NCI-H2196 (cell line): Measurements from ENCODE around the gene KIF6.

Source experiments
- DNase-seq: peaks from one replicate; lab custom pipeline; 2025; ENCODE audit not compliant: unreplicated experiment; lab: John Stamatoyannopoulos, UW

The KIF6 gene

DNA sequence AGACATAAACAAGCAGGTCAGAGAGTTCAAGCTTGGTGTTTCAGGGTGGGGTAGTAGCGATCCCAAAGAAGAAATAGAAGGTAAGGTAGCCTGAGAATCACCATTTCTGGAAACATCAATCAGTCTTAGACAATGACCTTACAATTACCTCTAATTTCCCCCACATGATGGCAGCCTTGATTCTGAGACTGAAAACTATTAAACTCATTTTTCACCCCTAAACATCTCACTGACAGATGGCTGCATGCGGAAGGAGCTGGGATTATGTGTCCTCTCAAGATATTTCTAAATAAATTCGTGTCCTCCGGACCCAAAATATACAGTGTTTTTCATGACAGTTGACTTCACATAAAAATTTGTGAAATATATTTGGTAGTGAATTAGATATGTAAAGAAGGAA is 61.0 kb downstream of the KIF6 start:
- no peak for DNase-seq

GRCh38 chr6:39657355-39658135 is 67.7 kb downstream of the KIF6 start:
- DNase-seq = no peak

- DNase-seq = no peak
Measured at GRCh38 chr6:39654121-39654520, 71.1 kb downstream of the KIF6 start.

DNA sequence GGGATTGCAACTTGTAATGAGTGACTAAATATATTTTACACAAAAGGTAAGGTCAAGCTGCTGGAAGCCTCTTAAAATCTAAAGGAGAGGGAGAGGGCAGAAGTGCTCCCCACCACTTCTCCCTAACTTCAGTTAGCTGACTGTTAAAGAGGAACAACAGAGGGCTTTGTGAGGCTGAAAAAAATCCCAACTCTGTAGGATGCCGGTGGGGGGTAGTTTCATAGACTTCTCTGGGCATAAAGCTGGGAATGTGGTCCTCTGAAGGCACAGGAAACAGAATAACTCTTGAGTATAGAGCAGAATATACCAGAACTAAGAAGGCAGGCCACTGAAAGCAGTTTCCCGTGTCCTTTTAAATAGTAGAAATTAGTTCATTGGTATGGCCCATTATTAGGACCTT is 71.6 kb downstream of the KIF6 start:
- DNase-seq = no peak

DNA sequence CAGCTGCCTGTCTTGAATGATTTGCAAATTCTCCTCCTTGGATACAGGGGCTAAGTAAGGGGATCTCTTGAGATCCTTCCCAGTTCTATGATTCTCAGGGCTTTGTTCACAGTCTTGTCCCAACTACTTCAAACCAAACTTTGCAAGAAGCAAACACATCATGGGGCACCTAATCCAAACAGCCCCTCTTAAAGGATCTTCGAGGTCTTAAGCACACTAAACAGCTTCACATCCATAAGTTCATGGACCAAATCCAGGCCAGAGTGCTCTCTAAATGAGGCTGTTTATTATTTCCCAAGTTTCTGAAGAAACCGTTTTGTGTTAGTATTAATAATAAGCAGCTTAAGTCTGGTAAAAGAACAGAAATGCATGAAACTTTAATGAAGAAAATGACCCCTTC is 75.2 kb downstream of the KIF6 start:
- no peak for DNase-seq

GRCh38 chr6:39646751-39647420 is 78.3 kb downstream of the KIF6 start:
- no peak for DNase-seq

DNA sequence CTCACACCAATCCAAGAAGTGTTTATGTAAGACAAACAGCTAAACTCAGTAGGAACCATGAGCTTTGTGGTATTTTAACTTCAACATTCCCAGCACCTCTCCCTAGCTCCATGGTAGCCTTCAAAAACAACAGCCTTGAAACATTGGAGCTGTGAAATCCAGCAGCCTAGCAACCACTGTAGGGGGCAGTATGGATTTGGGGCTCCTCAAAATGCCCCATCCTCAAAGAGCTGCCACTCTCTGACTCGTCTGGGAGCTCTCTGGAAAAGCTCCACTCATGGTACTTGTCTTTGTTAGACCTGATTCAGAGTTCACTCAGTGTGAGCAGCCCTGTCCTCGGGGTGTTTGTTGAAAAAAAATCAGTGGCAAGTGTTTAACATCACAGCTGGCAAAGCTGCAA is 82.9 kb downstream of the KIF6 start:
- DNase-seq = no peak

DNA sequence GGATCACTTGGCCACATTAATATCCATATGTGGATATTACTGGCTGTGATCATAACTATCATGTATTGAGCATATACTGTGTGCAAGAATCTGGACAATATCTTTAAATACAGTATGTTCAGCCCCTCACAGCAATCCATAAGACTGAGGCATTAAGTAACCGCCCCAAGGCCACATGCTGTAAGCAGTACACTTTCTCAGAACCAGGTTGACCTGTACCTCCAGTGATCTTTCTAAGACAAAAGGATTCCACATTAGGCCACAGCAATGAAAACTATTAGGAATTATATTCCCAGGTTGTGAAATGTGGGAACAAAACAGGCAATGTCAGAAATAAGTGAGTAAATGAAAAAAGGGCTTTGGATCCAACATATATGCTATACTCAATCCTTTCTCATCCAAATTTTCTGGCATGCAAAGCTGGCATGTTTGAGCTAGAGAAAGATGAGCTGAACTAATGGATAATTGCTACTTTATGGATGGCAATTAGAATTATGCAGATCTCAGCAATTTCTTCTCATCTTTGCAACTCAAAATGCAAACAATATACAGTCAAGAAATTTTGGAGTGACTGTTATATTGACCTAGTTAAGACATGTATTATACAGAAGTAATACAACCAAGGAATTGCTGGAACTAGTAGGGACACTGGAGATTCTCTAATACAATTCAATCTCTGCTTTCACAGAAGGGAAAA is 86.9 kb downstream of the KIF6 start:
- no peak for DNase-seq

GRCh38 chr6:39634646-39635341 is 90.4 kb downstream of the KIF6 start:
- DNase-seq = no peak

DNA sequence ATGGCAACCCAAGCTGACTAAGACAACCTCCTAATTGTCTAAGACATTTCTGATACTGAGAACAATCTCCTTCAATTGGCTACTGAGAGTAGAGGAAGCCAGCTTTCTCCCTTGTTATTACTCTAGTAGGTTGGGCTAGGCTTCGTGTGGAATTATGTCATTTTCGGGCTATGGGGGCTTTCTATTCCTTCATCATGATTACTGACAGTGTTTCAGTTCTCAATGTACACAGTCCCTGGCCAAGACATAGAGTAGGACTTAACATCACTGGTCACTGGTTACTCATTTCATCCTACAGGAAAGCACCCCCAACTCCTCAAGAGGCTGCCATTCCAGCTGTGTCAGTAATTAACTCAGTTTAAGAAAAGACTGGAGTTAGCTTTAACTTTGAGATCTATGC is 100.0 kb downstream of the KIF6 start:
- no peak for DNase-seq

DNA sequence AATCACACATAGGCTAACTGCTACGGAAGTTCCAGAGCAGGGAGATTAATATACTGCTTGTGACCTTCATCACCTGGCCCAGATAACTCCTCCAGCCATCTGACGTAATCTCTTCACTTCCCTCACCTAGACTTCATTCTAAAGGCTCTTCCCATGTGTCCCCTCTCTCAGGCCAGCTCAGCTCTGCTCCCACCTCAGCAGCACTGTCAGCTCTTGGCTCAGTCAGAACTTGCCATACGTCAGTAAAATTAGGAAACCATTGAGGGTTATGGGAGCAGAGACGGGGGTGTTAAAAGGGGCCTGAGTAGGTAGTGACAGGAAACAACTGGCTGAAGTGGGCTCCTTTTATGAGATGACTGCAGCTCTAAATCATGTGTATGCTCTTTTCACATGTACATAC is 101.5 kb downstream of the KIF6 start:
- DNase-seq = no peak

- DNase-seq = no peak
Measured at GRCh38 chr6:39617520-39617919, 107.7 kb downstream of the KIF6 start.

DNA sequence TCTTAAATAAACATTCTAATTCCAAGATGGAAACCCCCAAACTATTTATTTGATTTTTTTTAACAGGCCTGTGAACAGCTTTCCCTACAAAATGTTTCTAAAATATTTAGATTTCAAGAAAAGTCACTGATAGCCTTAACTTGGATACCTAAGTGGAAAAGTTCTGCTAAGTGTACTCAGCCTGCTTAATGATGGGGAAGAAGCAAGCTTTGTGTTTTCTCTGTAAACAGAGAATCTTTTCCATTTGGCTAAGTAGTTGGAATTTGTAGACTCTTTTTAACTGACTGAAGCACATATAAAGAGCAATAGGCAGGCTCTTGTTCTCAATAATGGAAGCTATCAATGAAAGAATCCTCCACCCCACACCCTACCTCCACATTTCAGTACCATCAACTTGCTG is 108.2 kb downstream of the KIF6 start:
- DNase-seq = no peak

DNA sequence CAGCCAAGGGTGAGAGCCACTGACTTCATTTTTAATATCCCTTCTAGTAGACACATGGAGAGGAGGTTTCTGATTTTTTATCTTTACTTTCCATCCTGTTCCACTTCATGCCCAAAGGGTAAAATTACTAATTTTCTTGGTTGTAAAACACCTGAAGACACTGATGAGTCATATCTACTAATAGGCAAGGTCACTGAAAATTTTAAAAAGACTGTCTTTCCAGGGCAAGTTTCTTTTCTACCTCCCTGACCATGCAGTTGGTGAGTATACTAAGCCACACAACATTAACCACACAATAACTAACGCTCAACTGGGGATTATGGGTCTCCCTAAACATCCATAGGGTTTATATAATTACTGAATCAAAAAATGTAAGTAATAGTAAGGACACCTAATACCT is 109.6 kb downstream of the KIF6 start:
- no peak for DNase-seq

DNA sequence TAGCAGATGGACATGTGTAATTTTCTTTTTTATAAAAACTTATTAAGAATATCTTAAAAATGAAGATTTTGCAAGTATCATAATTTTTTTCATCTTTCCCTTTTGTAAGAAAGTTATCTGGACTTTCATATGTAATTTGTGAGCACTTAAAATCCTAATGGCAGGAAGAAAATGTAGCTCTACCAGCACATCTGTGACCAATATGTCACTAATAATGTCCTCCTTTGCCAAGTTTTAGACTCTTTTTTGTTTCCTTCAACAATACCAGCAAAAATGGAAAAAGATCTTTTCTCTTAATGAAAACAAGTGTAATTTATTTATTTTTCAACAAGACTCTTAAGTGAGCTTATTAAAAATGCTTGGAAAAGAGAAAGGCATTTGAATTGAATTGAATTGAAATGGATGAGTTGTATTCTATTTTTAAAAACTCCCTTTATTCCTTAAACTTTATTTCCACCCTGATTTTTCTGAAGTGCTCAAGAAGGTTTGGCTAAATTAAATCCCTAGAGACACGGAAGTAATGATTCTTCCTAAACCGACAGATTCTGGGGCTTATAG is 110.7 kb downstream of the KIF6 start:
- DNase-seq = no peak

- DNase-seq = no peak
Measured at GRCh38 chr6:39610221-39610620, 115.0 kb downstream of the KIF6 start.

DNA sequence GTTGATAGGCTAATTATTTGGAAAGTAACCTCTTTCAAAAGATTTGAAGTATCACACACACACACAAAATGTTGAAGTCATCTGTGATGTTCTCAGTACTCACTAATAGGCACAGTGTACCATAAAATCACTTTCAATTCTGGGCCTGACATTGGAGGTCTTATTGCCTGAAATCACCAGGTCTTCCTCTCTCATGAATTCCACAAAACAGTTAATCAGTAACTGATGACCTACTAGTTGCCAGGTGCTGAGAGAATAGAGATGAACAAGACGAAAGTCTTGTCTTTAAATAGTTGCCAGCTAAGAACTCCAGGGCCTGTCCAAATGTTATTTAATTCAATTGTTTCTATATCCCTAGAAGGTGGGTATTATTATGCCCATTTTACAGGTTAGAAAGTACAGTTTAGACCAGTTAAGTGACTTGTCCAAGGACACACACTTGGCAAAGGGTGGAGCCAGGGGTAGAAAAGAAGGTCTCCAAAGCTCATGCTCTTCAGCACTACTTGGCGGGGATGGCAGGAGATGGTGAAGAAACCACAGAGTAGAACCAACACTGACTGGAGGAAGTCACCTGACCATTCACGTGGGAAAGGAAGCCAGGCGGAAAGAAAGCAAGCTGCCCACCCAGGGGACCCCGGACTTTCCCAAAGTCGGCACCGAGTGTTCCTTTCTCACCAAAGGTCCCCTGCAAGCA is 116.4 kb downstream of the KIF6 start:
- no peak for DNase-seq

DNA sequence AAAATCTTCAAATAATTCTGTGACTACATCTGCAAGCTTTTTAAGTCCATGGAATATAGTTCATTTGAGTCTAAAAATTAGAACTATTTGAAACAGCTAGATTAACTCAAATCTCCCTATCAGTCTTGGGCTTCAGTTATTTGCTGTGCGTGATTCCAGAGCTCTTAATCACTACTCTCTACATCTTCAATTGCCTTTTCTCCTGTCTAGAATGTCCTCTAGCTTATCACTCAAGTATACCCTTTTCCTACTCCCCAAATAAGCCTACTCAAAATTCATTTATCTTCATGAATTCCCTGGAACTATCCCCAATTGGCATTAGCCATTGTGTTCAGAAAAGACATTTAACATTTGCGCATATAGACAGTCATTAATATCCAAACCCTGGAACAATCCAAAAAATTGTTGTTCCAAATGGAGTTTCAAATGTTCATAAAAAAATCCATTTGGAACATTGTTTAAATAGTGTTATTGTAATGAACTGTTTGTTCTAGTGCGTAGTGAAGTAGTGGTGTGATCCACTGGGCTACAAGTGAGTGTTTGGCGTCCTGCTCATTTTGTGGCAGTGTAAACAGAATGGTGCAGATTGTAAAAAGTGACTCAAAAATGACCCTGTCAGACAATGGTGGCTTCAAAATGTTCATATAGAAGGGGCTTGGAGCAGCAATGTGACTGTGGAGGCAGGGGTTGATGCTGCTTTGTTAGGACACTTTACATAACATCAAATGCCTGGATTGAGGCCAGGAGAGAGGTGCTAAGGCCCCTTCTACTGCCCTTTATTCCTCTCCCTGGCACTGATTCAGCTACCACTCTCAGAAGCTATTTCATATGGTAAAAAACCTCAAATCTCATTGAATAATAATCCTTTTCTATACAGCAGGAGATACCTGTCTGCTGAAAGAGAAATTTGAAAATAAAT is 122.3 kb downstream of the KIF6 start:
- no peak for DNase-seq

DNA sequence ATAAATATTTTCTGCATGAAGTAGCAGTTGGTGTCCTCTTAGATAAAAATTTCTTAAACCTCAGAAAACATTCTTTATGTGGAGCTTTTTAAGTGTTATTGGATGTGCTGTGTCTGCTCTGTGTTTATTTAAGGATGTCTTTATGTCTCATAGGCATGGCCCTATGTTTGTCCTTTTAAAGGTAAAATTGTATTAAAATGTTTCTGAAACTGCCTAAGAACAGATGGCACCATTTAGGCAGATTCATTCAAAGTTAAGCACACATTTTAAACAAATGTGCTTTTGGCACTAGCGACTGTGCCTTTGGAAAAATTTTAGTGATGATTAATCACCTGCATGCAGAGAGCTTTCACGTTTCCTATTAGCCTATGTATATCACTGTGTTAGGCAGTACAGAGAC is 125.2 kb downstream of the KIF6 start:
- DNase-seq = no peak

DNA sequence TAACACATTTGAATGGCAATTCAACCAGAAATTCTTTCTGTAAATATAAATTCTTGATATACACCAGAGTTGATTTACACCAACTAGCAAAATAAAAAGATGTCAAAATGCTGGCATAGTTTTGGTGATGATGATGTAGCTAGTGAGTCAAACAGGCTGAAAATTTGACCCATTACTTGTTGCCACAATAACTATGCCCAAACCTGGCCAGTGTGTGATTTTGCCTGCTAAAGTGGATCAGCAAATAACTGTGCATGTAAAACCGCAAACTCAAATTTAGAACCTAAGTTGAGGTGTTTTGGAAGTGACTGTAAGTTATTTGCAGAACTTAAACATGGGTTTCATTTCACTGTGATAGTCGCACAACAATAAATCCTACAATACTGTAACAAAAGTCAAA is 125.9 kb downstream of the KIF6 start:
- no peak for DNase-seq
